ENCODE data around the gene CLK2. TPM values are rescaled to one million over a fixed set of nuclear protein-coding genes. Genes with fewer than 3 reads are reported as not detected.
A peak's percentile ranks its signal among the peaks of the same experiment; 100 is the strongest.
"Not testable (repeated sequence)": the region's sequence is repeated elsewhere in the genome, so short reads cannot be mapped to it uniquely, and the experiment has no call there.

CLK2 gene
- total RNA-seq, 1 donor from 2014 or later: 51.2 TPM

DNA sequence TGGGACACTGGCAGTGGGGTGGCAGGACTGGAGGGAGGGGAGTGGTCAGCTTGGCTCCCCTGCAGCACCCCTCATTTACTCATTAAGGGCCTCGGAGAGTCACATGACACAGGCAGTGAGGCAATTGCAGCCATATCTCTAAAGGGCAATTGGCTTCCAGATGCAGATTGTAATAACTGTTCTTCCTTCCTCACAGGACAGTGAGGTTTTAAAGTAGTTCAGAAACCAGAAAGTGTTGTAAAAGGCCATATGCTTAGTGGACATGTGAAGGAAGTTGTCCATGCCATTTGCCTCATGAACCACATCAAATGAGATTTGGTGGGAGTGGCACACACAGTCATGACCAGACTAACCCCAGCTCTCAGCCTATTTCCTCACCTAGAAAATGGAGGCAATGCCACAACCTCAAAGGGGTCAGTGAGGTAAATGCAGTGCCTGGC is 53.7 kb downstream of the CLK2 start:
- intact Hi-C loops (cut with DNase I): no loop called here
- peak; percentile 76 for ATAC-seq

GRCh38 chr1:155218854-155219591 is 54.3 kb downstream of the CLK2 start:
- no peak for TF ChIP-seq CTCF (IDR thresholded peaks at IDR 0.05)
- Histone ChIP-seq H3K4me1 (peaks cover 6% of the 10 kb centered on the region), H3K36me3 (no peaks in the 10 kb centered on the region), H3K27me3 (no peaks in the 10 kb centered on the region), H3K9me3 (no peaks in the 10 kb centered on the region), H3K27ac (peak overlapping the region; percentile 8), H3K4me3 (no peak overlapping the region)
- DNase-seq (no peak), ATAC-seq (peak; percentile 55)
- intact Hi-C loops (cut with DNase I): no loop called here

More for the DNA sequence above, 53.7 kb downstream of the CLK2 start:
- no peak for DNase-seq
- Histone ChIP-seq H3K9me3 (no peaks in the 10 kb centered on the region), H3K27me3 (no peaks in the 10 kb centered on the region), H3K27ac (peak overlapping the region; percentile 8), H3K36me3 (no peaks in the 10 kb centered on the region), H3K4me1 (peaks cover 12% of the 10 kb centered on the region), H3K4me3 (no peak overlapping the region)
- TF ChIP-seq CTCF (IDR thresholded peaks at IDR 0.05): no peak

DNA sequence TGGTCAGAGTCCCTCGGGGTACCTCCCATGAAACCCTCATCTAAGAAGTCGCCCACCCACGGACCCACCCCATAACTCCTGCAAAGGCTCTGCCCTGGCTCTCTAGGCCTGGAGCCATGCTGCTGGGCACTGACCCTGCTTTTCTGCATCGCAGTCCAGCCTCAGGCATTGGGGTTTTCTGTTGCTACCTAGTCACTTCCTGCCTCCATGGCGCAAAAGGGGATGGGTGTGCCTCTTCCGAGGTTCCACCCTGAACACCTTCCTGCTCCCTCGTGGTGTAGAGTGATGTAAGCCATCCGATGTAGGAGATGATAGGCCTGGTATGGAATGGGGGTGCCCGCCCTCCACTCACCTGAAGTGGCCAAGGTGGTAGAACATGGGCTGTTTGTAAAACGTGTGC is 58.6 kb downstream of the CLK2 start:
- ATAC-seq; intact Hi-C loops (cut with DNase I); H3K27ac ChIP-seq; H3K4me3 ChIP-seq; H3K9me3 ChIP-seq; H3K27me3 ChIP-seq; H3K36me3 ChIP-seq; H3K4me1 ChIP-seq; DNase-seq: not testable (repeated sequence)

Other genes with a start within 250 kb of the CLK2 start
- gene DCST2, start 239.7 kb downstream of the CLK2 start, total RNA-seq: 1.5 TPM
- gene DCST1, start 239.7 kb downstream of the CLK2 start, total RNA-seq: not detected
- 163 TPM for gene ADAM15, start 222.2 kb downstream of the CLK2 start, total RNA-seq
- gene EFNA4, start 209.8 kb downstream of the CLK2 start, total RNA-seq: 5.3 TPM
- gene EFNA3, start 194.7 kb downstream of the CLK2 start, total RNA-seq: 1.0 TPM
- gene EFNA1, start 145.6 kb downstream of the CLK2 start, total RNA-seq: 178 TPM
- gene SLC50A1, start 137.7 kb downstream of the CLK2 start, total RNA-seq: 44.7 TPM
- gene DPM3, start 133.0 kb downstream of the CLK2 start, total RNA-seq: 71.1 TPM
- gene KRTCAP2, start 100.2 kb downstream of the CLK2 start, total RNA-seq: 130 TPM
- 0.43 TPM for gene TRIM46, start 99.7 kb downstream of the CLK2 start, total RNA-seq
- gene THBS3, start 65.6 kb downstream of the CLK2 start, total RNA-seq: 24.9 TPM
- 28.4 TPM for gene MTX1, start 64.8 kb downstream of the CLK2 start, total RNA-seq
- 27.8 TPM for gene ENTREP3, start 18.0 kb downstream of the CLK2 start, total RNA-seq
- gene SCAMP3, start 11.1 kb downstream of the CLK2 start, total RNA-seq: 70.9 TPM
- 2.6 TPM for gene HCN3, start 4.0 kb upstream of the CLK2 start, total RNA-seq
- not detected for gene PKLR, start 27.9 kb upstream of the CLK2 start, total RNA-seq
- gene FDPS, start 35.4 kb upstream of the CLK2 start, total RNA-seq: 225 TPM
- 27.0 TPM for gene RUSC1, start 47.4 kb upstream of the CLK2 start, total RNA-seq